ENCODE data around the gene PDE6B. TPM values are rescaled to one million over a fixed set of nuclear protein-coding genes. Genes with fewer than 3 reads are reported as not detected.
"Not testable (repeated sequence)": the region's sequence is repeated elsewhere in the genome, so short reads cannot be mapped to it uniquely, and the experiment has no call there.

PDE6B gene
- total RNA-seq, 2 experiments from 2014 or later, result 16.1 to 17.7 TPM

DNA sequence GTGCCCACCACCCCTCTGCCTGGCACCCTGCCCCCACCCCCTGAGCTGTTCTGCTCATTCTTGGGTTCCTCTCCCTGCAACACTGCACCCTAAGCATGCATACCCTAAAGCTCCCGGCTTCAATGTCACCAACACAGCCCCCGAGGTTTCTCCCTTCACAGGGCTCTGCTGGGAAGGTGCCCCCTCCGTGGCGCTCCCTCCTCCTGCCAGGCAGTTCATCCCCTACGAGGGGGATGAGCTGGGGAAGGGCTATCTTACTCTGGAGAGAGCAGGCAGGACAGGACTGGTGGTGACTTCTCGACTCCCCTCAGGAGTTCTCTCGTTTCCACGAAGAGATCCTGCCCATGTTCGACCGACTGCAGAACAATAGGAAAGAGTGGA is 42.2 kb downstream of the PDE6B start:
- POLR2A ChIA-PET, result interaction anchor here (0.5 kb wide), 1 partner anchor 524 kb away, joined by 3 read pairs; no protein-coding TSS in a partner anchor
- Mint-ChIP-seq H3K4me1 (ENCODE audit: low read depth) (peaks cover 21% of the 10 kb centered on the region), H3K4me3 (no peak overlapping the region), H3K9me3 (ENCODE audit: insufficient read depth) (no peaks in the 10 kb centered on the region), H3K27me3 (ENCODE audit: low read depth) (no peaks in the 10 kb centered on the region), H3K36me3 (ENCODE audit: low read depth) (peaks cover 22% of the 10 kb centered on the region), H3K27ac (no peak overlapping the region)
- ATAC-seq (no peak), DNase-seq (no peak)
- CTCF ChIA-PET, result no interaction called here

GRCh38 chr4:668219-668618 is 42.8 kb downstream of the PDE6B start:
- H3K27me3 Mint-ChIP-seq (ENCODE audit: low read depth); ATAC-seq; CTCF ChIA-PET; H3K27ac Mint-ChIP-seq; POLR2A ChIA-PET; H3K9me3 Mint-ChIP-seq (ENCODE audit: insufficient read depth); DNase-seq; H3K4me3 Mint-ChIP-seq: not testable (repeated sequence)
- Mint-ChIP-seq H3K36me3 (ENCODE audit: low read depth) (peaks cover 26% of the 10 kb centered on the region), H3K4me1 (ENCODE audit: low read depth) (peaks cover 25% of the 10 kb centered on the region)

DNA sequence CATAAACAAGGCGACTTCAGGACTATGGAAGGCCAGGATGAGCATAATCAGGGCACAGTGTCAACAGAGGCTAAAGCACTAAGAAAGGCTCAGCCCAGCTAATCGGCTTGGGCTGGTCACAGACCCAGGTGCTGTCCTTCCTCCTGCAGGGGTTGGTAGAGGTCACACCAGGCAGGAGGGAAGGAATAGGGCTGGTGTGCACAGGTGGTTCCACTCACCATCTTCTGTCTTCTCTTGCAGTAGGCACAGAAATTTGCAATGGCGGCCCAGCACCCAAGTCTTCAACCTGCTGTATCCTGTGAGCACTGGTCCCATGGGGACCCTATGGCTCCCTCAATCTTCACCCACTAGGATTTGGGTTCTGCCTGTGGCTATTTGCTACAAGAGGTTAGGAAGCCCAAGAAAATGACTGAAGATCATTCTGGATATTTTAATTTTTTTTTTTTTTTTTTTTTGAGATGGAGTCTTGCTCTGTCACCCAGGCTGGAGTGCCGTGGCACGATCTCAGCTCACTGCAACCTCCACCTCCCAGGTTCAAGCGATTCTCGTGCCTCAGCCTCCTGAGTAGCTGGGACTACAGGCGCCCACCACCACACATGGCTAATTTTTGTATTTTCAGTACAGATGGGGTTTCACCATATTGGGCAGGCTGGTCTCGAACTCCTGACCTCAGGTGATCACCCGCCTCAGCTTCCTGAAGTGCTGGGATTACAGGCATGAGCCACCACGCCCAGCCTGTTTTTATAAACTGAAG is 44.6 kb downstream of the PDE6B start:
- H3K27me3 Mint-ChIP-seq (ENCODE audit: low read depth); POLR2A ChIA-PET; H3K9me3 Mint-ChIP-seq (ENCODE audit: insufficient read depth); H3K4me3 Mint-ChIP-seq; H3K27ac Mint-ChIP-seq; CTCF ChIA-PET; ATAC-seq; DNase-seq: not testable (repeated sequence)
- peaks cover 31% of the 10 kb centered on the region for H3K36me3 Mint-ChIP-seq (ENCODE audit: low read depth)
- peaks cover 18% of the 10 kb centered on the region for H3K4me1 Mint-ChIP-seq (ENCODE audit: low read depth)

DNA sequence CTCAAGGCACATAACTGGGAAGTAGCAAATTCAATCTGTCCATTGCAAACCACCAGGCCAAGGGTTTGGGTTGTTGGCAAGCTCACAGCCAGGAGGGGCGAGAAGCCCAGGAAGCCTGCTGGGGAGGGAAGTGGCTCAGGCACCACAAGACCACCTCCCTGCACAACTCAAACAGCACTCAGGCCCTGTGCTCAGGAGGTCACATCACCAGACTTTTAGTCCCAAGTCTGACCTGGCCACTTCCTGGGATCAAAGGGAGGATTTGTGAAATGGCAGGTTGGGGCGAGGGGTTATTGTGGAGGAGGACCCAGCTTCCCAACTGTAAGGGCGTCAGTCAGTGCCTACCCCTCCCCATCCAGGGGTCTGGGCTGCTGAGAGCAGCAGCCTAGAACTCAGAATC is 46.4 kb downstream of the PDE6B start:
- ATAC-seq, result no peak
- DNase-seq, result no peak
- H3K36me3 Mint-ChIP-seq (ENCODE audit: low read depth), result peaks cover 31% of the 10 kb centered on the region
- H3K27me3 Mint-ChIP-seq (ENCODE audit: low read depth), result no peaks in the 10 kb centered on the region
- no peak overlapping the region for H3K4me3 Mint-ChIP-seq
- CTCF ChIA-PET, result interaction anchor here (0.9 to 1.3 kb wide), 2 partner anchors 8 to 71 kb away, joined by 3 to 6 read pairs; no protein-coding TSS in a partner anchor
- H3K27ac Mint-ChIP-seq, result peak overlapping the region; percentile 34
- POLR2A ChIA-PET, result interaction anchor here (0.8 kb wide), 1 partner anchor 9 kb away, joined by 3 read pairs; no protein-coding TSS in a partner anchor
- no peaks in the 10 kb centered on the region for H3K9me3 Mint-ChIP-seq (ENCODE audit: insufficient read depth)
- H3K4me1 Mint-ChIP-seq (ENCODE audit: low read depth), result peaks cover 18% of the 10 kb centered on the region

DNA sequence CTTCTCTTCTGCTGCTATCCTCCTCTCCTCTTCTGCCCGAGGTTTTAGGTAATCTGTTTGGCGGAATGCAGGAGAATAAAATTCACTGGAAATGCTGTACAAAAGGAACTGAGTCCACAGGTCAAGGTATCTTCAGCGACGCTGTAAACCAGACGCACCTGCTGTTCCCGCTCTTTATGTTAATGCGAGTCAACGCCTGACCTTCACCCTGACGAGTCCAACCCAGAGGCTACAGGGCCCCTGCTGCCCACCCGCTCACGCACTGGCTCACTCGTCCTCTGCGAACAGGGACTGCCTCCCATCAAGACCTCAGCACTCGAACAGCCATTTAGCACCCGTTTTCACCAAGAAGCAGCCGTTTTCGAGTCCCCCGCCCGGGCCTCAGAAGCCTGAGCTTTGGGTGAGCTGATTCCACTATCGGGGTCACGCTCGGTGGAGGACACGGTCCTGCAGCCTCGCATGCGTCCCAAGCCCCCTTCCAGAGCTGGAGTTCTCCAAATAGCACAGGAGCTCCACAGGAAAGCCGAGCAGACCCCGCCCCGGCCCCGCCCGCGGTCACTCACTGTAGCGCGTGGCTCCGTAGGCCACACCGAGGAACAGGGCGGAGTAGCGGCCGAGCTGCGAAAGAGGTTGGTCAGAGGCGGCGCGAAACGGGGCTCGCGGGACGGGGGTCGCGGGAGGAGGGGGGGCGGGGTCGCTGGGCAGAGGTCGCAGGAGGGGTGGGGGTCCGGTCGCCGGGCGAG is 48.1 kb downstream of the PDE6B start:
- no peaks in the 10 kb centered on the region for H3K27me3 Mint-ChIP-seq (ENCODE audit: low read depth)
- peak overlapping the region; percentile 87 for H3K27ac Mint-ChIP-seq
- H3K4me1 Mint-ChIP-seq (ENCODE audit: low read depth), result peaks cover 18% of the 10 kb centered on the region
- DNase-seq (no peak), ATAC-seq (peak; percentile 12)
- ChIA-PET CTCF (interaction anchor here (0.6 to 2.6 kb wide), 8 partner anchors 8 to 429 kb away, joined by 3 to 11 read pairs (median 4); no protein-coding TSS in a partner anchor), POLR2A (interaction anchor here (0.8 to 2.1 kb wide), 8 partner anchors 9 to 259 kb away, joined by 3 to 17 read pairs (median 6); partner anchors contain the start of genes GAK, PCGF3 and TMEM175)
- H3K36me3 Mint-ChIP-seq (ENCODE audit: low read depth), result peaks cover 31% of the 10 kb centered on the region
- H3K4me3 Mint-ChIP-seq, result peak overlapping the region; percentile 86
- no peaks in the 10 kb centered on the region for H3K9me3 Mint-ChIP-seq (ENCODE audit: insufficient read depth)

- Mint-ChIP-seq H3K9me3 (ENCODE audit: insufficient read depth) (no peaks in the 10 kb centered on the region), H3K27ac (peak within 1 kb of the TSS; percentile 90), H3K4me3 (peak within 1 kb of the TSS; percentile 86), H3K27me3 (ENCODE audit: low read depth) (no peaks in the 10 kb centered on the region), H3K4me1 (ENCODE audit: low read depth) (peaks cover 18% of the 10 kb centered on the region), H3K36me3 (ENCODE audit: low read depth) (peaks cover 31% of the 10 kb centered on the region)
- DNase-seq (peak; percentile 98), ATAC-seq (peak; percentile 96)
- ChIA-PET POLR2A (interaction anchor here (0.6 to 2.1 kb wide), 11 partner anchors 8 to 337 kb away, joined by 3 to 17 read pairs (median 5); partner anchors contain the start of genes GAK, PCGF3, TMEM175 and ZNF141), CTCF (interaction anchor here (0.6 to 2.6 kb wide), 9 partner anchors 9 to 430 kb away, joined by 3 to 11 read pairs (median 4); no protein-coding TSS in a partner anchor)
These were observed 49.0 kb downstream of the PDE6B start, which contains the start of the genes ATP5ME and MYL5 for GRCh38 chr4:674172-675035. Gene ATP5ME (minus strand): TSS chr4:674276. CDS start chr4:674247, 29 bp downstream. Gene MYL5 (plus strand): TSS chr4:674542. CDS start chr4:678027, 3,485 bp downstream.

GRCh38 chr4:675036-675882 is 49.9 kb downstream of the PDE6B start:
- Mint-ChIP-seq H3K4me1 (ENCODE audit: low read depth) (peaks cover 21% of the 10 kb centered on the region), H3K9me3 (ENCODE audit: insufficient read depth) (no peaks in the 10 kb centered on the region), H3K27ac (peak overlapping the region; percentile 90), H3K36me3 (ENCODE audit: low read depth) (peaks cover 31% of the 10 kb centered on the region), H3K27me3 (ENCODE audit: low read depth) (no peaks in the 10 kb centered on the region), H3K4me3 (peak overlapping the region; percentile 86)
- DNase-seq, result no peak
- ChIA-PET CTCF (interaction anchor here (1.4 to 2.6 kb wide), 2 partner anchors 9 to 16 kb away, joined by 5 to 6 read pairs; no protein-coding TSS in a partner anchor), POLR2A (interaction anchor here (1.0 to 2.1 kb wide), 4 partner anchors 11 to 72 kb away, joined by 4 to 7 read pairs (median 6); no protein-coding TSS in a partner anchor)
- no peak for ATAC-seq

DNA sequence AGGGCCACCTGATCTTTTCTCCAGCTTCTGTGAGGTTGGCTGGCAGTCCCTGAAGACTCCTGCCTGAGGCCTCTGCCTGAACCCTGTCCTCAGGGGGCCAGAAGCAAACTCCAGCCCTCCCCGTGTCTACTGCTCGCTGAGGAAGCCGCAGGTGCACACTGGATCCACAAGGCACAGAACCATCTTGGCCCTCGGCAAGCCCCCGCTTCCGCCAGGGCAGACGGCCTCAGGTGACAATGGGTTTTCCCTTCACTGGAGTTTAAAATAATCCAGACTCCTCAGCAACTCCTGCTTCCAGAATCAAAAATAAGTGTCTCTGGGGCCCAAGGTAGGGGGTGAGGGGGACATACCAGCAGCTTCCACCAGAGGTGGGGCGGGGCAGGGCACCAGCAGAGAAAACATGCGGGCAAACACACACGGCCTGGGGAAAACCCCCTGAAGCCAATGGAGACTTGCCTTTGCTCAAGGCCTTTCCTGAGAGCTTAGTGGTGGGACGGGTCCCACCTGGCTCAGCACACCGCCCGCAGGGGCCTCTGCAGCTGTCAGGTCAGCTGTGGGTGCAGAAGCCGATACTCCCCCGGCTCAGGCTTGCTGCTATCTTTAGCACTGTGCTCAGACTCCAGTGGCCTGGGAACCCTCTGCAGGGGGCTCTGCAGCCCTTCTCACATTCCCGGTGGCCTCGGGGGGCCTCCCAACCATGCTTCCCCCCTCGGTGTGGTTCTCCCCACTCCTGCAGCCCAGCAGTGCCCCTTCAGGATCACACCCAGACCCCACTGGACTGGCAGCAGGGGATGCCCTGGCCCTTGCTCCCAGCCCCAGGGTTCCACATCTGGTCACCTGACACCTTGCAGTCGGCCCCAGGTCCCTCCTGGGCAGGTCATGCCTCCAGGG is 50.9 kb downstream of the PDE6B start:
- ATAC-seq (no peak), DNase-seq (no peak)
- Mint-ChIP-seq H3K36me3 (ENCODE audit: low read depth) (peaks cover 22% of the 10 kb centered on the region), H3K4me1 (ENCODE audit: low read depth) (peaks cover 28% of the 10 kb centered on the region), H3K27me3 (ENCODE audit: low read depth) (no peaks in the 10 kb centered on the region), H3K27ac (no peak overlapping the region), H3K4me3 (peak overlapping the region; percentile 18), H3K9me3 (ENCODE audit: insufficient read depth) (no peaks in the 10 kb centered on the region)
- POLR2A ChIA-PET, result interaction anchor here (1.0 kb wide), 1 partner anchor 12 kb away, joined by 4 read pairs; no protein-coding TSS in a partner anchor
- CTCF ChIA-PET, result interaction anchor here (2.6 kb wide), 1 partner anchor 15 kb away, joined by 6 read pairs; no protein-coding TSS in a partner anchor

- DNase-seq (no peak), ATAC-seq (no peak)
- Mint-ChIP-seq H3K27ac (no peak overlapping the region), H3K4me3 (no peak overlapping the region), H3K36me3 (ENCODE audit: low read depth) (peaks cover 16% of the 10 kb centered on the region), H3K4me1 (ENCODE audit: low read depth) (peaks cover 30% of the 10 kb centered on the region), H3K27me3 (ENCODE audit: low read depth) (no peaks in the 10 kb centered on the region), H3K9me3 (ENCODE audit: insufficient read depth) (no peaks in the 10 kb centered on the region)
- POLR2A ChIA-PET, result no interaction called here
- CTCF ChIA-PET, result no interaction called here
These were observed 51.5 kb downstream of the PDE6B start for GRCh38 chr4:676871-677235.

Data from activated CD8-positive, alpha-beta T cell treated with anti-CD3 and anti-CD28 coated beads, Interleukin-2, amount 10 ng/mL, durations not matched to agents 7 days and 5 days (primary cell).